Esophagus muscularis mucosa (tissue), 4 donors: ENCODE data around the gene ARMC2. TPM values are rescaled to one million over a fixed set of nuclear protein-coding genes. Genes with fewer than 3 reads are reported as not detected.

ENCODE experiments used
- DNase-seq: peaks from one replicate; pipeline ENCODE4 v3.0.0-alpha.2; 2017; ENCODE audit errors: extremely low spot score
- H3K27ac ChIP-seq, 4 donors: fragments of 200-600 bp; sonication (generic); replicated peaks in 1 of 4; 1 replicate in 3 of 4; 2 replicates in 1 of 4; pipeline ENCODE4 v1.5.1; 2016 to 2019; ENCODE audit warnings: mild to moderate bottlenecking in 1 of 4
- H3K27me3 ChIP-seq, 4 donors: fragments of 200-600 bp; sonication (generic); one replicate each; pipeline versions ENCODE4 v1.5.1 to v1.6.0; 2016 to 2019
- H3K36me3 ChIP-seq, 4 donors: fragments of 200-600 bp; sonication (generic); one replicate each; pipeline ENCODE4 v1.5.1; 2016 to 2019
- H3K4me1 ChIP-seq, 4 donors: fragments of 200-600 bp; sonication (generic); one replicate each; pipeline ENCODE4 v1.5.1; 2016 to 2019
- H3K4me3 ChIP-seq, 4 donors: fragments of 200-600 bp; sonication (generic); 1 replicate in 2 of 4; 2 replicates in 2 of 4; pipeline ENCODE4 v1.5.1; 2016 to 2019; ENCODE audit warnings: mild to moderate bottlenecking in 4 of 4, moderate library complexity in 1 of 4
- H3K9me3 ChIP-seq, 4 donors: fragments of 200-600 bp; sonication (generic); 1 replicate in 3 of 4; 2 replicates in 1 of 4; pipeline ENCODE4 v1.5.1; 2016 to 2019
- CTCF ChIP-seq, 3 experiments: fragments of 200-600 bp in 2 of 3; fragments of 450-650 bp in 1 of 3; sonication (generic) in 2 of 3; IDR thresholded peaks; one replicate each; pipeline ENCODE4 v1.5.1; 2017 to 2019; ENCODE audit warnings: antibody characterized with exemption in 3 of 3, mild to moderate bottlenecking in 2 of 3, moderate library complexity in 1 of 3
- EP300 ChIP-seq: sonication (generic); formaldehyde crosslinking; IDR thresholded peaks from one replicate; pipeline ENCODE4 v1.6.1; 2017; ENCODE audit warnings: antibody characterized with exemption
- POLR2A ChIP-seq: fragments of 450-650 bp; IDR thresholded peaks from one replicate; pipeline ENCODE4 v1.6.1; 2017; ENCODE audit warnings: antibody characterized with exemption, moderate library complexity, mild to moderate bottlenecking, low read depth
- POLR2AphosphoS5 ChIP-seq, 2 donors: sonication (generic); formaldehyde crosslinking; IDR thresholded peaks; one replicate each; pipeline ENCODE4 v1.6.1; 2017; ENCODE audit warnings: antibody characterized with exemption in 2 of 2
- WGBS: methylation state at CpG from one replicate; pipeline ENCODE4 v1.1.5; 2018; 5-methylcytosine and 5-hydroxymethylcytosine counted together
- intact Hi-C: fragments of 100-400 bp; cut with DNase I; formaldehyde crosslinking; loops from one replicate; pipeline ENCODE4 v1.15.1; 2023
- total RNA-seq, 4 donors: library from RNA; depleted of rRNA; stranded (reverse); fragments of >200 nt; gene quantifications; one replicate each; pipeline versions ENCODE4 v1.1.0 to v1.2.1, GENCODE V29; 2016

The ARMC2 gene
- total RNA-seq, 4 donors from 2014 or later, result 2.1 to 5.1 (median 3.2) TPM

- intact Hi-C loops, result loop anchor here (5.0 to 10.0 kb wide), 2 partner anchors 55 to 118 kb away; no protein-coding TSS in a partner anchor
- Histone ChIP-seq H3K36me3 (no peaks in the 10 kb centered on the region), H3K4me3 (no peak overlapping the region), H3K27me3 (no peaks in the 10 kb centered on the region), H3K27ac (peak overlapping the region; percentile 82 to 89 (median 85)), H3K4me1 (peaks cover 72 to 80% (median 73%) of the 10 kb centered on the region in 4 donors), H3K9me3 (no peaks in the 10 kb centered on the region)
- TF ChIP-seq CTCF (IDR thresholded peaks at IDR 0.05) (no peak), POLR2AphosphoS5 (IDR thresholded peaks at IDR 0.05) (peak in 1 of 2 donors; percentile 62), EP300 (no peak)
- 46% methylated on average over 5 of the region's 5 CpGs for WGBS
- DNase-seq, result peak; percentile 72
Observed at GRCh38 chr6:108947114-108947854, 99.1 kb downstream of the ARMC2 start.

GRCh38 chr6:108948181-108948661 lies 100.0 kb downstream of the ARMC2 start:
- WGBS, result 55% methylated on average over 7 of the region's 7 CpGs
- H3K4me1 ChIP-seq, result peaks cover 66 to 89% (median 82%) of the 10 kb centered on the region in 4 donors
- no peaks in the 10 kb centered on the region for H3K27me3 ChIP-seq
- DNase-seq, result peak; percentile 87
- H3K27ac ChIP-seq, result peak overlapping the region; percentile 82 to 89 (median 85)
- H3K9me3 ChIP-seq, result no peaks in the 10 kb centered on the region
- no peak overlapping the region for H3K4me3 ChIP-seq
- no peaks in the 10 kb centered on the region for H3K36me3 ChIP-seq
- intact Hi-C loops, result loop anchor here (5.0 to 10.0 kb wide), 2 partner anchors 54 to 117 kb away; no protein-coding TSS in a partner anchor
- no peak for TF ChIP-seq EP300
- TF ChIP-seq CTCF (IDR thresholded peaks at IDR 0.05), result no peak
- no peak for TF ChIP-seq POLR2AphosphoS5 (IDR thresholded peaks at IDR 0.05)
- no peak for TF ChIP-seq POLR2A

GRCh38 chr6:108951351-108951953 lies 103.2 kb downstream of the ARMC2 start:
- no peaks in the 10 kb centered on the region for H3K27me3 ChIP-seq
- H3K27ac ChIP-seq, result peak overlapping the region in 2 of 4 donors; percentile 12 to 54
- DNase-seq, result peak; percentile 75
- WGBS, result 69% methylated on average over 14 of the region's 16 CpGs
- TF ChIP-seq CTCF (IDR thresholded peaks at IDR 0.05) (no peak), EP300 (no peak), POLR2AphosphoS5 (IDR thresholded peaks at IDR 0.05) (no peak), POLR2A (no peak)
- no peaks in the 10 kb centered on the region for H3K9me3 ChIP-seq
- no peaks in the 10 kb centered on the region for H3K36me3 ChIP-seq
- no peak overlapping the region for H3K4me3 ChIP-seq
- intact Hi-C loops, result no loop called here
- peaks cover 34 to 62% (median 51%) of the 10 kb centered on the region in 4 donors for H3K4me1 ChIP-seq

- Histone ChIP-seq H3K4me1 (peaks cover 19 to 50% (median 37%) of the 10 kb centered on the region in 4 donors), H3K27ac (peak overlapping the region; percentile 49 to 69 (median 56)), H3K27me3 (no peaks in the 10 kb centered on the region), H3K9me3 (no peaks in the 10 kb centered on the region), H3K4me3 (peak overlapping the region in 3 of 4 donors; percentile 6 to 22 (median 9)), H3K36me3 (no peaks in the 10 kb centered on the region)
- WGBS, result 65% methylated on average over 27 of the region's 27 CpGs
- intact Hi-C loops, result no loop called here
- no peak for DNase-seq
- TF ChIP-seq EP300 (no peak), CTCF (IDR thresholded peaks at IDR 0.05) (no peak), POLR2A (no peak), POLR2AphosphoS5 (IDR thresholded peaks at IDR 0.05) (no peak)
Observed at GRCh38 chr6:108952776-108953486, 104.7 kb downstream of the ARMC2 start.
